DLD1 (cell line): ENCODE results near the gene CLEC16A.
"Not testable (repeated sequence)": the region's sequence is repeated elsewhere in the genome, so short reads cannot be mapped to it uniquely, and the experiment has no call there.

Experiments used
- in situ Hi-C: cut with HindIII; loops from 2 replicates; pipeline ENCODE4 v1.10.0; 2017; ENCODE audit warnings: low sequenced_read_pairs

Gene CLEC16A

DNA sequence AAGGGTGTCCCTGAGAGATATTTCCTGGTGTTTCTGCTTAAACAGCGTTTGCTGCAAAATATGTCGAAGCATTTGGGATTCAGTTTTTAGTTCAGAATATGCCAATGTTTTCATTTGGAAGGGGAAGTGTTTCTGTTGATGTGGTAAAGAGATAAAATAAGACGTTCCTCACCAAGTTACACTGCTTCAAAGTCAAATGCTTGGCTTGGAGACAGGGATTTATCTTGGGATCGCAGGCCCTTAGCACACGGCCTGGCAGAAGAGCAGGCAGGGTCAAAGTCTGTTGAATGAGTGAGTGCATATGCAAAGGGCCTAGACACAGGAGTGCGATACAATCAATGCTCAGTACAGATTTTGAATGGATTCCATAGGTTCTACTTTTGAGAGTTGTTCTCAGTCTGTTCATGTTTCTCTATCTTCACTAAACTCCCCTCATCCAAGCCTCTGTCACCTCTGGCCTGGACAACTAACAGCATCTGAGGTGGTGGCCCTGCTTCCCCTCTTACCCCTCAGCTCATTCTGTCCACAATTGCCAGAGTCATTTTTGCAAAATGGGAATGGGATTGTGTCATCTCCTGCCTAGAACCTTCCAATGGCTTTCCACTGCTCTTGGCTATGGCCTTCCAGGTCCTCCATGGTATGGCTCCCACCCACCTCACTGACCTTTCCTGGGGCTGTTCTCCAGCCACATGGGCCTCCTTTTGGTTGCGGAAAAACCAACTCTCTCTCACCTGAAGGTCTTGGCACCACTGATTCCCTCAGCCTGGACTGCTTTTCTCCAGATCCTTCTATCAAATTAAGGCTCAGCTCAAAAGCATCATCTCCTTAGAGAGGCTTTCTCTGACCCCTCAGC lies 5.3 kb upstream of the CLEC16A start:
- in situ Hi-C loops: no loop called here

DNA sequence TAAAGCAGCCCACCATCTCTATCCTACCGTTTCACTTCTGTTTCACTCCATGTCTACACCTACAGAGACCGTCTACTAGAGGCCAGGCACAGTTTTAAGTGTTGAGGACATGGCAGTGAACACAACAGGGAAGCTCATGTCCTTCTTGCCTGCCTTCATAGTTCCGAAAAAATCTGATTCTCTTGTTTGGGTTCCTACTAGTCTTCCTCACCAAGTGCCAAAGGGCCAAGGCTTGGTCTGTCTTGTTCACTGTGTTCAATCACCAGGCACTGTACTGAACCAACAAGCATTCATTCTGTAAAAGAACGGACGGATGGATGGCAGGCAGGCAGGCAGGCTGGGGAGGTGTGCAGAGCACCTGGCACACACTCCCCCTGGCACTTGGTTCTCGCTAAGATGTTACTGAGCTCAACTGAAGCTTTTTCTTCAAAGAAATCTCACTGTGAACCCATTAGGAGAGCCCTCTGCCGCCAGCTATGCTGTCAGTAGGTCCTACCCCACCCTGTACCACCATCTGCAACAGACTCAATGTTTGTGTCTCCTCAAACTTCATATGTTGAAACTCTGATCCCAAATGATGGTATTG lies 4.6 kb upstream of the CLEC16A start:
- in situ Hi-C loops: no loop called here

DNA sequence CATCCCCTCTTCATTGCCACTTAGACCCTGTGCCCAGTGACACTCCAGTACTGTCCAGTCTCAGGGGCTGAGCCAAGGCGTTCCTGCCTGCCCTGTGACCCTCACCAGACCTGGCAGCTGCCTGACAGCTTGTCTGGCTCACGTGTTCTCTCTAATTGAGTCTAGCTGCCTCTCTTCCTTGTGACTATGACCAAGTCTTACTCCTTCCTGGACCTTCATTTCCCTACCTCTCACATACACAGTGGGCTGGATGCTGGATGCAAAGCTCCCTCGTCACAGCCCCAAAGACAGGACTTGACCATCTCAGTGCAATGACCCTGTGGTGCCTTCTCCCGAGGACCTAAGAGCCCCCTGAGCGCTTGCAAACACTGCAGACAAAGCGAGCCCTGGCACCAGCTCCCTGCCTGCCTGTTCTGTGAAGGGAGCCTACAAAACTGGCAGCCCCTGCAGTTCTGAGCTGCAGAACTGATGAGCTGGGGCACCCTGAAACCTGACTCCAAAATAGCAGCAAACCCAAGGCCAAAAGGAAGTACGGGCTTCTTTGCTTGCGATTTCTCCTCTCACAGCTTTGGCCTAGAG lies 3.8 kb upstream of the CLEC16A start:
- in situ Hi-C loops: no loop called here

DNA sequence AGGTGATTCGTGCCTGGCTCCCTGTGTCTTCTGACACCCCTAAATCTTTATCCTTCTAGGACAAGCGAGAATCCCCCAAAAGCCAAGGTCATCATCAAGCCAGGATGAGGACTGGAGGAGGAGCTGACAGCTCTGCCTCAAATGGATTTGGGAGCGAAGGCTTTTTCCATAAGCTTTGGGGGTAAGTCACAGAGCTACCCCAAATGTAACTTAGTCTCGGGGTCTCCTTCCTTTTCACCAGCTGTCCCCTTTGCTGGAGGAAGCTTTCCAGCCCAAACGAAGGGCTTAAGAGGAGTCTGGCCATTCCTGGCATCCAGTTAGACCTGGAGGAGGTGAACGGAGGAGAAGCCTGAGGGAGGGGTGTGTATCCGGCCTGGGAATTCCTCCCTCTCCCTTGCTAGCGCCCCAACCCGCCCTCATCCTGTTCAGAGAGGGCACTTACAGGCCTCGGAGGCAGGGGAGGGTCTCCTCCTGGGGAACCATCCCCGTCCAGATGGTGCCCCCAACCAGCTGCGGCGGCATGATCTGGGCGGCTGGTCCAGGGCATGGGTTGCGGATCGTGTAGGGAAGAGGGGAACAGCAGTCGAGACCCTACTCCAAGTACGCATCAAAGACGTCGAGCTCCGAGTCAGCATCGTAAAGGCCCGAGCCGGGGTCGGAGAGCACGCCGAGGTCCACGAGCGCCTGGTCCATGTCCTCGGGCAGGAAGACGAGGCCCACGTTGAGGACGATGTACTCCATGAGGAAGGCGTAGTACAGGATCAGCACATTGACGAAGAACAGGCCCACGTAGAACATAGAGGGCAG lies 3.0 kb upstream of the CLEC16A start:
- in situ Hi-C loops: no loop called here

DNA sequence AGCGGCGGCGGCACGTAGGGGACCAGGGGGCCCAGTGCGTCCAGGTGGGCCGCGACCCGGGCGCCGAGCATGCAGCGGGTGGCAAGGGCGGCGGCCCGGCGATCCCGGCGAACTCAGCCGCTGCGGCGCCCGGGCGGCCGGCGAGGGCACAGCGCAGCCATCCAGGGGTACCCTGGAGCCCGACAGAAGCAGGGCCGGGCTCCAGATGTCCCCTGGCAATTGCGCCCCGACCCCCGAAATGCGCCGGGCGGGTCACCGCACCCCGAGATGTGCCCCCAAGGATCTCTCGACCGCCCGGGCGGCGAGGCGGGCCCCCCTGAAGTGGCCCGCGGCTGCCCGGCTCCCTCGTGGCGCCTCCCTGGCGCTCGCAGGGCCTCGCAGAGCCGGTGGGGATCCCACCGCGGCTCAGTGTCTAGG lies 2.4 kb upstream of the CLEC16A start:
- in situ Hi-C loops: not testable (repeated sequence)

DNA sequence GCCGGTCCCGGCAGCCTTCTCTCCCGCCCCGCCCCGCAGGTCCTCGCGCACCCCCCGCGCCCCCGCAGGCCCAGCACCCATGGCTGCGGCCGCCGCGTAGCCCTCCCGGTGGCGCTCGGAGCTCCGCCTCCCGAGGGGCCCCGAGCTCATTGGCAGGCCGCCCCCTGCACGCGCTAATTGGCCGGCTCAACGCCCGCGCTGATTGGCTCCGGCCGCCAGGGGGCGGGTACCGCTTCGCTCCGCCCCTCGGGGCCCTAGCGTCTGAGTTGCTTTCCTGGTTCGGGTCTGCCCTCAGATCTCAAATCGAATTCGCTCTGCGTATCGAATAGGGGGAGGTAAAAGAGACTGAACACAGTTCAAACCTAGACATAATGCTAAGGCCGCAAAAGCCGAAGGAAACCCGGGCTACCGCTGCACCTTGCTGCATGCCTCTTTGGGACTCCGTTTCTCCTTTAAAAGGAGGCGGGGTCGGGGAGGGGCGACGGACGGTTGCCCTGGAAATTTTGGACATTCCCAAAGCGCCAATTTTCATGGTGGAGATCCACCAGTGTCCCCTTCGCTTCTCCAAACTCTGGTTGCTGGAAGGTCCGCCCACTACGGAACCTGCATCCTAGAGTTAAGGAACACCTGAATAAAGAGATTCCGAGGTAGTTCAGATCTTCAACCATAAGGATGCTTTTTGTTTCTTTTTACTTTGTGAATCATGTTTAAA lies 1.9 kb upstream of the CLEC16A start, which contains the start of gene DEXI:
Gene DEXI, minus strand, starts transcription at position 117 of the 712 bp plus-strand sequence. CDS start 463 bp downstream, outside the sequence.
- in situ Hi-C loops: no loop called here

DNA sequence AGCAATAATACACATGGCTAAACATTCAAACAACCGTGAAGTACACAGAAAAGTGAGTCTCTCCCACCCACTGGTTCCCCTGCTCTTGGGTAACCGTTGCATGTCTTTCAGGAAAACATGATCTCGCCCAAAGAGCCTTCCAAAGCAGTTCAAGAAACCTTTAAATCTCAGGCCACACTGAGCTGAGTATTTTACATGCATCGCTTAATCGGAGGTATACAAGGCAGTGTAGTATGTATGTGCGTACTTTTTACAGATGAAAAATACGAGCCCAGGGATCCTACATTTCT lies 1.4 kb upstream of the CLEC16A start:
- in situ Hi-C loops: no loop called here

DNA sequence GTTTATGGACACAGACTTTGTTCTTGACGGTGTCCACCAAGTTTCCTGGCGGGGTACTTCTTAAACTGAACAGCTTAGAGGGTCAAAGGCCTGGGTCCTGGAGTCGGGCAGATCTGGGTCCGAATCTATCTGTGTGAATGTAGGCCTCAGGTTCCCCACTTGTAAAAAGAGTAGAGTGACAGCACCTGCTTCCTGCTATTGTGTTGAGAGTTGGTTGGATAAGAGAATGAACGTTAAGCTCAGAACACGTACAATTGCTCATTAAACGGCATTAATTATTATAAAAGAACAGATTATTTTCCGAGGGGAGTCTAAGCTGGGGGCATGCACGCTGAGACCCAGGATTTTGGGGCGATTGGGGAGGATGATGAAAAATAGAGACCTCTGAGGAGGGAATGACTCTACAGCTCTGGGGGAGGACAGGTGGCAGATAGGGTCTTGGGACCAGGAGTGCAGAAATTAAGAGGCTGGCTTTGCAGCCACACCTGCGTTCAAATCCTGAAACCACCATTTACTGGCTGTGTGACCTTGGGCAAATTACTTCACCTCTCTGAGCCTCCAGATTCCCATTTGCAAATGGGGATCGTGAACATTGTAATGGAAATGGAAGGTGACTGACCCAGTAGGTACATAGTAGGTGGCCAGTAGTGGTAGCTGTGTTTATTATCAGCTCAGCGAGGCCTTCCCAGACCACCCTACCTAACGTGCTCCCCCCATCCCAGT lies 862 bp downstream of the CLEC16A start:
- in situ Hi-C loops: no loop called here

DNA sequence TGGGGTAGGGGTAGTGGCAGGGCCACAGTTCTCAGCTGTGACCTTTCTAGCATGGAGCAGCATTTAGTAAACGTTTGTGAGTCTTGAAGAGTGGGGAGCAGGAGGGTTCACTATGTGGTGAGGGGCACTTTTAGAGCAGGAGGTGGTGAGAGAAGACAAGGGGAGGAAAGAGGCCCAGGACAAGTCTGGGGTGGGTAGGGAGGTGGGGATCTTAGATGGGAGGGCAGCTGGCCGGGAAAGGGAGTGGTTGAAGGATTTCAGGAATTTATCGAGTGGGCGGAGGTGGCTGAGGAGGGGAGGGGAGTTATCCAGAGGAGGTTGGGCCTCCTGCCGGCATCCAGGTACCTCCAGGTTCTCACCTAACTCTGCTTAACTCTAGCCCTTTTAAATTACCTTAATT lies 1.9 kb downstream of the CLEC16A start:
- in situ Hi-C loops: no loop called here

DNA sequence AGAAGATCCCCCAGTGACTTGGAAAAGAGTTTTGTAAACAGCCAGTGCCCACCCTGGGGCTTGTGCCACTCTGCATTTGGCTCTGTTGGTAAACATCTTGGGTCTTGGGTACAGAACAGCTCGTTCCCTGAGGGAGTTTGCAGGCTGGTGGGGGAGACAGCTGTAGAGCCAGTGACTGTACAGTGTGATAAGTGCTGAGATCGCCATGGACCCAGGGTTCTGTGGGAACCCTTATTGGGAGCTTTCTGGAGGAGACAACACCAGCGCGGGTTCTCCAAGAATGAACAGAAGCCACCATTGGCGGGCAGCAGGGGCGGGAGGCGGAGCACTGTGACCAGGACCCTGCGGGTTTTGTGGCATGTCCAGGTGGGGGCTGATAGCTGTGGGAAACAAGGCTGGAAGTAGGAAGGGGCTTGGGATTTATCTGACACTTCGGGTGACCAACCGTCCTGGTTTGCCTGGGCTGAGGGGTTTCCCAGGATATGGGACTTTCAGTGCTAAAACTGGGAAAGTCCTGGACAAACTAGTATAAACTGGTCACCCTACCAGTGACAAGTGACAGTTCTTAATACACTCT lies 2.9 kb downstream of the CLEC16A start:
- in situ Hi-C loops: no loop called here

DNA sequence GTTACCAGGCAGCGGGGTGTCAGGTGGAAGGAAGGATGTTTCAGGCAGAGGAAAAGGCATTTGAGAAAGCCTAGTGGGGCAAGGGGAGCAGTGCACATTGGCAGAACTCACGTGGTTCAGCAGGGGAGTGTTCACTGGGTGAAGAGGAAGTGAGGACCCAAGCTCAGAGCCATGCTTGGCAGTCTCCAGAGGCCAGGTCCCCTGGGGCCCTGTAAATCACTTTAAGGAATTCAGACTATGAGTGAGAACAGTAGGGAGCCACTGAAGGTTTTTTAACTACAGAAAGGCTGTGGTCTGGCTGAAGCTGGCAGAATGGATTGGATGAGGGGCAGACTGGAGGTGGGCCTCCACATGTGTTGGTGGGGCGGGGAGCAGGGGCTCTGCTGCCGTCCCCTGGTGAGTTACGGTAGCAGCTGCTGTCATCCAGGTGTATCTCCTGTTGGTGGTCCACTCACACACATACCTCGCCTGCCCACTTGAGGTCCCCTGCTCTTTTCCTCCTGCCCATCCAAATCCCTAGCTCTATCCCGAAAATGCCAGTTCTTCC lies 5.1 kb downstream of the CLEC16A start:
- in situ Hi-C loops: no loop called here

DNA sequence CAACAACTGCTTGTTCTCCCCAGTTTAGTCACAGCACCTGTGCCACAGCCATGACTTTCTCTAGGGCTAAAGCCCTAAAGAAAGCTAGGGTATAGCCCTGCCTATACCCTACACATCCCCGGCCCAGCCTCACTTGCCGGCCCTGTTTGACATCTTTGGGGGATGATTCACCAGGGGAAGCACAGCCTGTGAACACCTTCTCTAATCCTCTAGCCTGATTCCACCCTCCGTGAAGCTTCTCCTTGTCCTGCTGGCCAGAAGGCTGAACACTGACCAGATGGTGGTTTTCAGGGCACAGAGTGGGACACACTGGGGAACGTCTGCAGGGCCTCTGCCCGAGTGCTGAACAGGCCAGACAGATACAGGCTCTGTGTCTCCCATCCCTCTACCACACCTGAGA lies 6.0 kb downstream of the CLEC16A start:
- in situ Hi-C loops: loop anchor here (5.0 kb wide), 1 partner anchor 102 kb away; no protein-coding TSS in a partner anchor

DNA sequence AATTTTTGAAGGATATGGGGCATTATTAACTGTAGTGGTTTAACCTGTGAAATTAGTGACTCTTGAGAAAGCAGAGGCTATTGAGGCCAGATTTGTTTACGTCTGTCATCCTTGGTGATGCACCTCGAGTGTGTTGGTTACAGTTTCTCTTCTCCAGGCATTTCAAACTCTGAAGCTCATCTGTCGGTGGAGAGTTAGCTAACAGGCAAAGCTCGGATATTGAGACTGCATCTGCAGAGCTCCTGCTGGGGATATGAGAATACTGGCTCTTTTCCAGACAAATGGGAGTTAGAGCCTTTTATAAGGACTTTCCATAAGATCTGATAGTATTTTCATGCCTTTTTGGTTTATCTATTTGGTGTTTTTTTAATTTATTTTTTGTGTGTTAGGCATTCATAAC lies 6.7 kb downstream of the CLEC16A start:
- in situ Hi-C loops: loop anchor here (5.0 kb wide), 1 partner anchor 101 kb away; no protein-coding TSS in a partner anchor

DNA sequence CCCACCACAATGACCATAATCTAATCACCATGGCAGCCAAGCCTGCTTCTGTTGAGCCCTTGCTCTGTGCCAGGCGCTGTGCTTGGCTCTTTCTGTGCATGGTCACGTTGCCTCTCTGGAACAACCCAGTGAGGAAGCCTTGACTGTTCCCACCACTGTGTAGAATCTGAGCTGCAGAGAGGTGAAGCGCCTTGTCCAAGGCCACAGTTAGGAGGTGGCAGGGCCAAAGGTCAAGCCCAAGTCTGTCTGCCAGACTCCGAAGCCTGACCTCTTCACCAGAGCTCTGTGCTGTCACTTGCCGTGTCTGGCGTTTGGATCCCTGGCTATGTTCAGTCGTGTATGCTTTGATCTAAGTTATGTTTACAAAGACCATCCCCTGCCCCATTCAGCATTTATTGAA lies 10.5 kb downstream of the CLEC16A start:
- in situ Hi-C loops: loop anchor here (5.0 kb wide), 1 partner anchor 97 kb away; no protein-coding TSS in a partner anchor

DNA sequence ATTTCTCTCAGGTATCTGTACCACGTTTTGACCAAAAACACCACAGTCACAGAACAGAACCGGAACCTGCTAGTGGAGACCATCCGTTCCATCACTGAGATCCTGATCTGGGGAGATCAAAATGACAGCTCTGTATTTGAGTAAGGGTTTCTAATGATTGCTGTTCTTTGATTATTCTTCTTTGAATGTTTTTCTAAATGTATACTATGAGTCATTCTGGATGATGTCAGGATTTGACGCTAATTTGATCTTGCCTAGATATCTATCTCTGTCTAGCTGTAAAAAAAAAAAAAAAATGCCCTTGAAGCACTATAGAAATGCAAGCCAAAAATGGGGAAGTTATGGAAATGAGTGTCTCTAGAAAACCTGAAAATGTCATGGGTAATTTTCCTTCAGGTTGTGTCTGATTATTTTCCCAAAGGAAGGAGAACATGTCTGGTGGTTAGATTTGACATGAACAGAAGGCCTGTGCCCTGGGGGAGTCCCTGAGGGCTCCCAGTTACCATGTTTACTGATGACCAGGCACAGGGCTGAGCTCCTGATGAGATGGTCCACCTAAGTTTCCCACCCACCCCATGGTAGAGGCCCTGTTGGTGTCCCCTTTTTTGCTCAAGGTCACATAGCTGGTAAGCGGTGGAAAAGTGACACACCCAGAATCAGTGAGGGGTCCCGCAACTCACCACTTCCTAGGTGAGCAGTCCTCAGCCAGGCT lies 13.6 kb downstream of the CLEC16A start:
- in situ Hi-C loops: no loop called here

DNA sequence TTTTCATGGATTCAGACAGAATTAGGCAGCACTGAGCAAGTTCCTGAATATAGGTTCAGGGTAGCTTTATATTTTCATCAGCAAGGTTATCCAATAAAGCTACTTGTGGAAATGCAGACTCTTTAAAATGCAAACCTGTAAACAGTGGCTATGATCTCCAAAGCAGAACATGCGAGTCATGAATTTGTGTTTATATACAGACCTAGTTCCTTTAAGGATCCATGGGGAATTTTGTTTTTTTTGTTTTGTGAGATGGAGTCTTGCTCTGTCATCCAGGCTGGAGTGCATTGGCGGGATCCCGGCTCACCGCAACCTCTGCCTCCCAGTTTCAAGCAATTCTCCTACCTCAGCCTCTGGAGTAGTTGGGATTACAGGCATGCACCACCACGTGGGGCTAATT lies 14.8 kb downstream of the CLEC16A start:
- in situ Hi-C loops: no loop called here

DNA sequence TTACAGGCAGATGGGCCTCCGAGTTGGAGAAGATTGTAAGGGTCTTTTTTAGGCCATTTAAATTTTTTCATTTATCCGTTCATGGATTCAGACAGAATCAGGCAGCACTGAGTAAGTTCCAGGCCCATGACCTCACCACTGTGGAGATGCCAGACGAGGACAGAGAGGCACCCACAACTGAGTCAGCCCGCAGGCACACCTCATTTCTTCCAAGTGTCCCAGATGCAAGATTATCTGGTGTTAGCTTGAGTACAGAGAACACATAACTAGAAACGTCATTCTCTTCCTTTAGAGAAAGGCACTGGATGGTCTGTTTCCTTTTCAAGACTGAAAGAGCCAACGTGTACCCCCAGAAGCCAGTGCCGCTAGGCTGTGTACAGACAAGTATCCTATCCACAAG lies 16.9 kb downstream of the CLEC16A start:
- in situ Hi-C loops: no loop called here

DNA sequence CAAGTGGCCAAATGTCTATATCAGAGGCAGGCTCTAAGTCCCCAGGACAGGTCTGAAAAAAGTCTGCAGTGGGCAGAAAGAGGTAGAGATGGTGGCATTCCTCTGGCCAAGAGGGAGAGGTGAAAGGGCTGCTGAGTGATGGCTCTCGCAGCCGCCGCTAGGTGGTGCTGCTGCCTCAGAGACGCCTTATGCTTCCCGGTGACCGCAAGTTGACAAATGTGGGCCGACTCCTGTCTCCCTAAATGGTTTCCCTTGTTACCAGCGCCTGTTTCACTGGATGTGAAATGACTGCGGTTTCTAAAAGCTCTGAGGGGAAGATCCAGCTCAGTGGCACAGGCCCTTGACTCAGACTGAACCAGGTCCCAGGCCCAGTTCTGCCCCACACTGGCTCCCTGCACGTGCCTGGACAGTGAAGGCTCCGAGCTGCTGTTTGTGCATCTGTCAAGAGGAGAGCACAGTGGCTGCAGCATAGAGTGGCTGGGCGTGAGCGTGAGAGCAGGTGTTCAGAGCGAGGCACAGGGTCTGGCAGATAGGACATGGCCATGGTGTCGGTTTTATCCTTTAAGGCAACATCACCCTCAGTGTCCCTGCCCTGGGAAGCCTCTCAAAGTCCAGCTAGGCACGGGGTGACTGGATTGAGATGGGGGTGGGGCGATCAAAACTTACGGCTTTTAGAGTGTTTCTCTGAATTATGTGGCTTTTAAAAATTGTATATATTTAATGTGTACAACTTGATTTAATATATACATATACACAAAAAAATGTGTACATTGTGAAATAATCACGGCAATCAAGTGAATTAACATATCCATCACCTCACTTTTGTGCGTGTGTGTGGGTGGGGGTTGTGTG lies 19.9 kb downstream of the CLEC16A start:
- in situ Hi-C loops: no loop called here
